Caco-2 (cell line): Measurements from ENCODE around the gene CSF1. TPM values are rescaled to one million over a fixed set of nuclear protein-coding genes. Genes with fewer than 3 reads are reported as not detected.
A peak's percentile ranks its signal among the peaks of the same experiment; 100 is the strongest.

Source experiments
- BruUV-seq: library from RNA; stranded (reverse); fragments of 400-500 nt; replicated peaks from 2 replicates; lab custom pipeline; 2021; lab: Mats Ljungman, UMichigan
- CTCF ChIA-PET: fragments of 300-600 bp; sonication (Branson Sonifier 250); formaldehyde crosslinking; loops from one replicate; lab custom pipeline; 2022; ENCODE audit warnings: antibody characterized with exemption; lab: Charles Lee
- POLR2A ChIA-PET: fragments of 300-600 bp; sonication (Branson Sonifier 250); formaldehyde crosslinking; loops from one replicate; lab custom pipeline; 2022; ENCODE audit warnings: antibody characterized with exemption; lab: Charles Lee
- DNase-seq, 2 experiments: peaks; one replicate each; pipeline versions ENCODE4 v3.0.0 to v3.0.0-alpha.2; 2020 to 2022
- H3K27me3 ChIP-seq: replicated peaks from 2 replicates; pipeline ENCODE4 v1.6.0; 2011; ENCODE audit warnings: low read length; ENCODE audit not compliant: control insufficient read depth, insufficient read depth
- H3K36me3 ChIP-seq: 2 replicates; pipeline ENCODE4 v1.5.1; 2011; ENCODE audit warnings: low read length; ENCODE audit not compliant: control insufficient read depth, insufficient read depth
- H3K4me1 ChIP-seq: fragments of 250-450 bp; sonication (Bioruptor Pico); 2 replicates; pipeline ENCODE4 v1.5.1; 2020; ENCODE audit warnings: mild to moderate bottlenecking
- H3K4me3 ChIP-seq: 2 replicates; pipeline ENCODE4 v1.5.1; 2011; ENCODE audit warnings: low read depth, mild to moderate bottlenecking, control low read depth, low read length
- H3K9me3 ChIP-seq: fragments of 250-450 bp; sonication (Bioruptor Pico); 2 replicates; pipeline ENCODE4 v1.5.1; 2020; ENCODE audit warnings: mild to moderate bottlenecking, moderate library complexity
- H3K27ac Mint-ChIP-seq: one replicate; pipeline ENCODE4 v1.8.0; 2022; ENCODE audit warnings: mixed read lengths; ENCODE audit not compliant: unreplicated experiment
- H3K27me3 Mint-ChIP-seq: one replicate; pipeline ENCODE4 v1.8.0; 2022; ENCODE audit warnings: mixed read lengths; ENCODE audit not compliant: insufficient read depth, unreplicated experiment
- H3K36me3 Mint-ChIP-seq: one replicate; pipeline ENCODE4 v1.8.0; 2022; ENCODE audit warnings: mild to moderate bottlenecking, mixed read lengths; ENCODE audit not compliant: insufficient read depth, unreplicated experiment
- H3K4me1 Mint-ChIP-seq: one replicate; pipeline ENCODE4 v1.8.0; 2022; ENCODE audit warnings: low read depth, mixed read lengths; ENCODE audit not compliant: unreplicated experiment
- H3K4me3 Mint-ChIP-seq: one replicate; pipeline ENCODE4 v1.8.0; 2022; ENCODE audit warnings: mild to moderate bottlenecking, moderate library complexity, mixed read lengths; ENCODE audit not compliant: unreplicated experiment
- H3K9me3 Mint-ChIP-seq: one replicate; pipeline ENCODE4 v1.8.0; 2022; ENCODE audit warnings: mixed read lengths; ENCODE audit not compliant: unreplicated experiment
- intact Hi-C: fragments of 100-400 bp; cut with micrococcal nuclease; formaldehyde crosslinking; loops from one replicate; pipeline ENCODE4 v1.10.0; 2022; ENCODE audit not compliant: unreplicated experiment
- total RNA-seq: library from RNA; stranded (reverse); gene quantifications from 2 replicates; pipeline ENCODE4 v1.2.3, GENCODE V29; 2022
- TF ChIP-seq, protein P1 (sequence below), 2 experiments: fragments of 200-600 bp in 1 of 2; IDR thresholded peaks; 1 replicate in 1 of 2; 2 replicates in 1 of 2; pipeline versions ENCODE4 v1.5.1 to v1.8.0; 2011 to 2022; ENCODE audit warnings: antibody characterized with exemption in 1 of 2, control low read depth in 1 of 2, inconsistent platforms in 1 of 2, low read depth in 1 of 2, low read length in 1 of 2, mild to moderate bottlenecking in 1 of 2, moderate library complexity in 1 of 2; ENCODE audit not compliant: insufficient read depth in 1 of 2, severe bottlenecking in 1 of 2, unreplicated experiment in 1 of 2

The CSF1 gene
- total RNA-seq, 1 experiment from 2014 or later: 3.9 TPM

DNA sequence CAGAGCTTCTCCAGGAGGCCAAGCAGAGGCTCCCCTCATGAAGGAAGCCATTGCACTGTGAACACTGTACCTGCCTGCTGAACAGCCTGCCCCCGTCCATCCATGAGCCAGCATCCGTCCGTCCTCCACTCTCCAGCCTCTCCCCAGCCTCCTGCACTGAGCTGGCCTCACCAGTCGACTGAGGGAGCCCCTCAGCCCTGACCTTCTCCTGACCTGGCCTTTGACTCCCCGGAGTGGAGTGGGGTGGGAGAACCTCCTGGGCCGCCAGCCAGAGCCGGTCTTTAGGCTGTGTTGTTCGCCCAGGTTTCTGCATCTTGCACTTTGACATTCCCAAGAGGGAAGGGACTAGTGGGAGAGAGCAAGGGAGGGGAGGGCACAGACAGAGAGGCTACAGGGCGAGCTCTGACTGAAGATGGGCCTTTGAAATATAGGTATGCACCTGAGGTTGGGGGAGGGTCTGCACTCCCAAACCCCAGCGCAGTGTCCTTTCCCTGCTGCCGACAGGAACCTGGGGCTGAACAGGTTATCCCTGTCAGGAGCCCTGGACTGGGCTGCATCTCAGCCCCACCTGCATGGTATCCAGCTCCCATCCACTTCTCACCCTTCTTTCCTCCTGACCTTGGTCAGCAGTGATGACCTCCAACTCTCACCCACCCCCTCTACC is 19.1 kb downstream of the CSF1 start:
- no TSS peak for BruUV-seq
- H3K4me1 ChIP-seq: peaks cover 43% of the 10 kb centered on the region
- H3K27me3 ChIP-seq: no peaks in the 10 kb centered on the region
- Mint-ChIP-seq H3K36me3 (peaks cover 6% of the 10 kb centered on the region), H3K9me3 (no peaks in the 10 kb centered on the region), H3K4me1 (peaks cover 12% of the 10 kb centered on the region), H3K27me3 (no peaks in the 10 kb centered on the region), H3K4me3 (no peak overlapping the region), H3K27ac (peak overlapping the region; percentile 83)
- TF ChIP-seq, protein P1, sequence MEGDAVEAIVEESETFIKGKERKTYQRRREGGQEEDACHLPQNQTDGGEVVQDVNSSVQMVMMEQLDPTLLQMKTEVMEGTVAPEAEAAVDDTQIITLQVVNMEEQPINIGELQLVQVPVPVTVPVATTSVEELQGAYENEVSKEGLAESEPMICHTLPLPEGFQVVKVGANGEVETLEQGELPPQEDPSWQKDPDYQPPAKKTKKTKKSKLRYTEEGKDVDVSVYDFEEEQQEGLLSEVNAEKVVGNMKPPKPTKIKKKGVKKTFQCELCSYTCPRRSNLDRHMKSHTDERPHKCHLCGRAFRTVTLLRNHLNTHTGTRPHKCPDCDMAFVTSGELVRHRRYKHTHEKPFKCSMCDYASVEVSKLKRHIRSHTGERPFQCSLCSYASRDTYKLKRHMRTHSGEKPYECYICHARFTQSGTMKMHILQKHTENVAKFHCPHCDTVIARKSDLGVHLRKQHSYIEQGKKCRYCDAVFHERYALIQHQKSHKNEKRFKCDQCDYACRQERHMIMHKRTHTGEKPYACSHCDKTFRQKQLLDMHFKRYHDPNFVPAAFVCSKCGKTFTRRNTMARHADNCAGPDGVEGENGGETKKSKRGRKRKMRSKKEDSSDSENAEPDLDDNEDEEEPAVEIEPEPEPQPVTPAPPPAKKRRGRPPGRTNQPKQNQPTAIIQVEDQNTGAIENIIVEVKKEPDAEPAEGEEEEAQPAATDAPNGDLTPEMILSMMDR (IDR thresholded peaks at IDR 0.05; ENCODE audit: insufficient read depth in 1 of 2, low read depth in 1 of 2, low read length in 1 of 2, severe bottlenecking in 1 of 2, unreplicated experiment in 1 of 2): no peak
- no peaks in the 10 kb centered on the region for H3K36me3 ChIP-seq
- DNase-seq: no peak
- POLR2A ChIA-PET: interaction anchor here (0.6 to 1.6 kb wide), 2 partner anchors 31 to 359 kb away, joined by 3 to 6 read pairs; no protein-coding TSS in a partner anchor
- CTCF ChIA-PET: interaction anchor here (1.0 to 1.8 kb wide), 2 partner anchors 51 to 54 kb away, joined by 3 to 9 read pairs; partner anchors contain the start of gene AHCYL1
- no peaks in the 10 kb centered on the region for H3K9me3 ChIP-seq
- intact Hi-C loops: loop anchor here (2.0 kb wide), 1 partner anchor 55 kb away; the partner anchor contains the start of gene AHCYL1
- H3K4me3 ChIP-seq: no peak overlapping the region

DNA sequence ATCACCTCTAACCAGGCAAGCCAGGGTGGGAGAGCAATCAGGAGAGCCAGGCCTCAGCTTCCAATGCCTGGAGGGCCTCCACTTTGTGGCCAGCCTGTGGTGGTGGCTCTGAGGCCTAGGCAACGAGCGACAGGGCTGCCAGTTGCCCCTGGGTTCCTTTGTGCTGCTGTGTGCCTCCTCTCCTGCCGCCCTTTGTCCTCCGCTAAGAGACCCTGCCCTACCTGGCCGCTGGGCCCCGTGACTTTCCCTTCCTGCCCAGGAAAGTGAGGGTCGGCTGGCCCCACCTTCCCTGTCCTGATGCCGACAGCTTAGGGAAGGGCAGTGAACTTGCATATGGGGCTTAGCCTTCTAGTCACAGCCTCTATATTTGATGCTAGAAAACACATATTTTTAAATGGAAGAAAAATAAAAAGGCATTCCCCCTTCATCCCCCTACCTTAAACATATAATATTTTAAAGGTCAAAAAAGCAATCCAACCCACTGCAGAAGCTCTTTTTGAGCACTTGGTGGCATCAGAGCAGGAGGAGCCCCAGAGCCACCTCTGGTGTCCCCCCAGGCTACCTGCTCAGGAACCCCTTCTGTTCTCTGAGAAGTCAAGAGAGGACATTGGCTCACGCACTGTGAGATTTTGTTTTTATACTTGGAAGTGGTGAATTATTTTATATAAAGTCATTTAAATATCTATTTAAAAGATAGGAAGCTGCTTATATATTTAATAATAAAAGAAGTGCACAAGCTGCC is 19.8 kb downstream of the CSF1 start:
- Histone ChIP-seq H3K27me3 (no peaks in the 10 kb centered on the region), H3K9me3 (no peaks in the 10 kb centered on the region), H3K36me3 (no peaks in the 10 kb centered on the region), H3K4me3 (no peak overlapping the region), H3K4me1 (peaks cover 49% of the 10 kb centered on the region)
- Mint-ChIP-seq H3K27ac (peak overlapping the region; percentile 83), H3K4me3 (no peak overlapping the region), H3K4me1 (peaks cover 19% of the 10 kb centered on the region), H3K36me3 (peaks cover 8% of the 10 kb centered on the region), H3K27me3 (no peaks in the 10 kb centered on the region), H3K9me3 (no peaks in the 10 kb centered on the region)
- POLR2A ChIA-PET: interaction anchor here (1.6 kb wide), 1 partner anchor 30 kb away, joined by 6 read pairs; no protein-coding TSS in a partner anchor
- no peak for DNase-seq
- no TSS peak for BruUV-seq
- CTCF ChIA-PET: interaction anchor here (1.0 to 1.8 kb wide), 2 partner anchors 50 to 53 kb away, joined by 3 to 9 read pairs; partner anchors contain the start of gene AHCYL1
- TF ChIP-seq, protein P1 (IDR thresholded peaks at IDR 0.05; ENCODE audit: insufficient read depth in 1 of 2, low read depth in 1 of 2, low read length in 1 of 2, severe bottlenecking in 1 of 2, unreplicated experiment in 1 of 2): no peak
- intact Hi-C loops: loop anchor here (2.0 kb wide), 1 partner anchor 54 kb away; the partner anchor contains the start of gene AHCYL1

DNA sequence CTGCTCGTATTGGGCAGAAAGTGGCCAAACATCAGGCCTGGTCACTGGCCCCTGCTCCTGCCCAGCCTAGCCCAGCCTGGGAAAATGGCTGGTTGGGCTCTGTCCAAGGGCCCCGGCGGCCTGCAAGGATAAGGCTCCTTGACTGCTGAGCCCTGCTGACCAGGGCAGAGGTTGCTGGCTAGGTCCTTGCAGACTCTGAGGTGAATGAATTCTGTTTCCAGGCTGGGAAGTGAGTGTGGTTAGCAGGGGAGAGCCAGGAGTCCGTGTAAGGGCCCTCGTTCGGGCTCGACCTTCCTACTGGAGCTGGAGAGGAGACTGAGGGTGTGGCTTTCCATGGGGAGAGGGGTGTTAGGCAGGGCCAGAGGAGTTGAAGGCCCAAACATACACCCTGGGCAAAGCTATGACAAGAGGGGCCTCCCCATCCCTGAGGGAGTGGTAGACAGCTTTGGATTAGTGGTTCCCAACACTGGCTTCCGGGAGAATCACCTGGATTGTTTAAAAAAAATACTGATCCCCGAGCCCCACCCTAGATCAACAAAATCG is 20.6 kb downstream of the CSF1 start:
- Mint-ChIP-seq H3K27ac (peak overlapping the region; percentile 83), H3K36me3 (peaks cover 13% of the 10 kb centered on the region), H3K4me1 (peaks cover 23% of the 10 kb centered on the region), H3K9me3 (peaks cover under 1% of the 10 kb centered on the region), H3K27me3 (no peaks in the 10 kb centered on the region), H3K4me3 (peak overlapping the region; percentile 14)
- intact Hi-C loops: loop anchor here (2.0 kb wide), 1 partner anchor 54 kb away; the partner anchor contains the start of gene AHCYL1
- Histone ChIP-seq H3K27me3 (no peaks in the 10 kb centered on the region), H3K4me1 (peaks cover 57% of the 10 kb centered on the region), H3K36me3 (no peaks in the 10 kb centered on the region), H3K9me3 (no peaks in the 10 kb centered on the region), H3K4me3 (no peak overlapping the region)
- TF ChIP-seq, protein P1 (IDR thresholded peaks at IDR 0.05; ENCODE audit: insufficient read depth in 1 of 2, low read depth in 1 of 2, low read length in 1 of 2, severe bottlenecking in 1 of 2, unreplicated experiment in 1 of 2): no peak
- ChIA-PET POLR2A (interaction anchor here (1.6 kb wide), 1 partner anchor 30 kb away, joined by 6 read pairs; no protein-coding TSS in a partner anchor), CTCF (interaction anchor here (1.0 to 1.8 kb wide), 2 partner anchors 29 to 53 kb away, joined by 3 to 9 read pairs; partner anchors contain the start of gene AHCYL1)
- peak; percentile 83 to 90 for DNase-seq
- BruUV-seq: no TSS peak
